ENCODE measurements around the gene GPD1.

GPD1 gene

GRCh38 chr12:50121641-50122040, 17.8 kb downstream of the GPD1 start:
- Histone ChIP-seq H3K4me3 (ENCODE audit: insufficient read depth in 1 of 2, low read depth in 1 of 2, low read length in 2 of 2) (no peak overlapping the region), H2BK5ac (ENCODE audit: low read depth, low read length, poor library complexity, severe bottlenecking) (no peak overlapping the region), H3K79me1 (replicated peaks; ENCODE audit: low read length, poor library complexity, severe bottlenecking) (peaks cover 31% of the 10 kb centered on the region), H3K18ac (ENCODE audit: low read depth in 1 of 2, low read length in 2 of 2) (no peak overlapping the region), H3K23ac (ENCODE audit: low read length in 2 of 2) (no peak overlapping the region), H2AK5ac (ENCODE audit: low read length, severe bottlenecking) (no peak overlapping the region), H3K9ac (ENCODE audit: low read length) (no peak overlapping the region), H2BK120ac (ENCODE audit: low read depth, low read length) (no peak overlapping the region), H3K4me2 (ENCODE audit: low read length, poor library complexity, severe bottlenecking) (no peak overlapping the region), H3K36me3 (ENCODE audit: control insufficient read depth in 1 of 2, insufficient read depth in 2 of 2, low read depth in 1 of 2, low read length in 2 of 2) (peaks cover 34 to 77% of the 10 kb centered on the region in 2 experiments), H3K27ac (ENCODE audit: low read length, poor library complexity, severe bottlenecking) (no peak overlapping the region), H3K14ac (ENCODE audit: low read length in 2 of 2) (no peak overlapping the region), H3K9me3 (ENCODE audit: control insufficient read depth, low read length) (no peaks in the 10 kb centered on the region), H2BK12ac (ENCODE audit: low read length in 2 of 2) (no peak overlapping the region), H2AFZ (ENCODE audit: low read depth, low read length) (no peak overlapping the region), H4K8ac (ENCODE audit: low read length) (no peak overlapping the region), H3K27me3 (ENCODE audit: control insufficient read depth in 1 of 2, insufficient read depth in 1 of 2, low read length in 2 of 2) (no peaks in the 10 kb centered on the region), H3K4me1 (ENCODE audit: control insufficient read depth, insufficient read depth, low read depth, low read length) (no peaks in the 10 kb centered on the region), H3K4ac (ENCODE audit: low read depth in 1 of 2, low read length in 2 of 2) (no peak overlapping the region), H2BK15ac (ENCODE audit: low read depth, poor library complexity, severe bottlenecking) (no peak overlapping the region), H4K91ac (ENCODE audit: low read length) (no peak overlapping the region)
- WGBS, result no CpG with 5 or more reads among the region's 5 CpGs
- no peak for DNase-seq

- no peak overlapping the region for H3K9ac ChIP-seq (ENCODE audit: low read length)
- no peak overlapping the region for H2BK120ac ChIP-seq (ENCODE audit: low read depth, low read length)
- no peaks in the 10 kb centered on the region for H3K9me3 ChIP-seq (ENCODE audit: control insufficient read depth, low read length)
- peaks cover 33 to 85% of the 10 kb centered on the region in 2 experiments for H3K36me3 ChIP-seq (ENCODE audit: control insufficient read depth in 1 of 2, insufficient read depth in 2 of 2, low read depth in 1 of 2, low read length in 2 of 2)
- no peak overlapping the region for H4K91ac ChIP-seq (ENCODE audit: low read length)
- no peak overlapping the region for H3K4me2 ChIP-seq (ENCODE audit: low read length, poor library complexity, severe bottlenecking)
- 92% methylated on average over 1 of the region's 2 CpGs for WGBS
- H2AK5ac ChIP-seq (ENCODE audit: low read length, severe bottlenecking), result no peak overlapping the region
- no peak overlapping the region for H3K18ac ChIP-seq (ENCODE audit: low read depth in 1 of 2, low read length in 2 of 2)
- peaks cover 27% of the 10 kb centered on the region for H3K79me1 ChIP-seq (replicated peaks; ENCODE audit: low read length, poor library complexity, severe bottlenecking)
- H2BK15ac ChIP-seq (ENCODE audit: low read depth, poor library complexity, severe bottlenecking), result no peak overlapping the region
- H2AFZ ChIP-seq (ENCODE audit: low read depth, low read length), result no peak overlapping the region
- no peaks in the 10 kb centered on the region for H3K27me3 ChIP-seq (ENCODE audit: control insufficient read depth in 1 of 2, insufficient read depth in 1 of 2, low read length in 2 of 2)
- H3K4ac ChIP-seq (ENCODE audit: low read depth in 1 of 2, low read length in 2 of 2), result no peak overlapping the region
- no peak overlapping the region for H3K27ac ChIP-seq (ENCODE audit: low read length, poor library complexity, severe bottlenecking)
- H2BK5ac ChIP-seq (ENCODE audit: low read depth, low read length, poor library complexity, severe bottlenecking), result no peak overlapping the region
- no peak overlapping the region for H2BK12ac ChIP-seq (ENCODE audit: low read length in 2 of 2)
- H3K23ac ChIP-seq (ENCODE audit: low read length in 2 of 2), result no peak overlapping the region
- no peak for DNase-seq
- no peak overlapping the region for H3K14ac ChIP-seq (ENCODE audit: low read length in 2 of 2)
- peaks cover 3% of the 10 kb centered on the region for H3K4me1 ChIP-seq (ENCODE audit: control insufficient read depth, insufficient read depth, low read depth, low read length)
- H3K4me3 ChIP-seq (ENCODE audit: insufficient read depth in 1 of 2, low read depth in 1 of 2, low read length in 2 of 2), result no peak overlapping the region
- H4K8ac ChIP-seq (ENCODE audit: low read length), result no peak overlapping the region
Observed at GRCh38 chr12:50123203-50123602, 19.4 kb downstream of the GPD1 start.

GRCh38 chr12:50127546-50127945, 23.7 kb downstream of the GPD1 start:
- Histone ChIP-seq H3K23ac (ENCODE audit: low read length in 2 of 2) (no peak overlapping the region), H4K91ac (ENCODE audit: low read length) (no peak overlapping the region), H3K4me2 (ENCODE audit: low read length, poor library complexity, severe bottlenecking) (no peak overlapping the region), H3K79me1 (replicated peaks; ENCODE audit: low read length, poor library complexity, severe bottlenecking) (peaks cover 15% of the 10 kb centered on the region), H2BK5ac (ENCODE audit: low read depth, low read length, poor library complexity, severe bottlenecking) (no peak overlapping the region), H2BK15ac (ENCODE audit: low read depth, poor library complexity, severe bottlenecking) (no peak overlapping the region), H2AFZ (ENCODE audit: low read depth, low read length) (no peak overlapping the region), H3K9me3 (ENCODE audit: control insufficient read depth, low read length) (no peaks in the 10 kb centered on the region), H2BK120ac (ENCODE audit: low read depth, low read length) (no peak overlapping the region), H3K27me3 (ENCODE audit: control insufficient read depth in 1 of 2, insufficient read depth in 1 of 2, low read length in 2 of 2) (no peaks in the 10 kb centered on the region), H3K4me3 (ENCODE audit: insufficient read depth in 1 of 2, low read depth in 1 of 2, low read length in 2 of 2) (no peak overlapping the region), H3K4ac (ENCODE audit: low read depth in 1 of 2, low read length in 2 of 2) (no peak overlapping the region), H3K14ac (ENCODE audit: low read length in 2 of 2) (no peak overlapping the region), H3K4me1 (ENCODE audit: control insufficient read depth, insufficient read depth, low read depth, low read length) (peaks cover 5% of the 10 kb centered on the region), H3K18ac (ENCODE audit: low read depth in 1 of 2, low read length in 2 of 2) (no peak overlapping the region), H4K8ac (ENCODE audit: low read length) (no peak overlapping the region), H3K9ac (ENCODE audit: low read length) (no peak overlapping the region), H3K27ac (ENCODE audit: low read length, poor library complexity, severe bottlenecking) (no peak overlapping the region), H3K36me3 (ENCODE audit: control insufficient read depth in 1 of 2, insufficient read depth in 2 of 2, low read depth in 1 of 2, low read length in 2 of 2) (peaks cover 31 to 79% of the 10 kb centered on the region in 2 experiments), H2AK5ac (ENCODE audit: low read length, severe bottlenecking) (no peak overlapping the region), H2BK12ac (ENCODE audit: low read length in 2 of 2) (no peak overlapping the region)
- no peak for DNase-seq
- 91% methylated on average over 2 of the region's 2 CpGs for WGBS

GRCh38 chr12:50129290-50129689, 25.5 kb downstream of the GPD1 start:
- Histone ChIP-seq H2BK12ac (ENCODE audit: low read length in 2 of 2) (no peak overlapping the region), H2AFZ (ENCODE audit: low read depth, low read length) (no peak overlapping the region), H2BK15ac (ENCODE audit: low read depth, poor library complexity, severe bottlenecking) (no peak overlapping the region), H3K23ac (ENCODE audit: low read length in 2 of 2) (no peak overlapping the region), H3K4me2 (ENCODE audit: low read length, poor library complexity, severe bottlenecking) (no peak overlapping the region), H3K18ac (ENCODE audit: low read depth in 1 of 2, low read length in 2 of 2) (no peak overlapping the region), H2BK5ac (ENCODE audit: low read depth, low read length, poor library complexity, severe bottlenecking) (no peak overlapping the region), H3K27ac (ENCODE audit: low read length, poor library complexity, severe bottlenecking) (no peak overlapping the region), H3K9me3 (ENCODE audit: control insufficient read depth, low read length) (no peaks in the 10 kb centered on the region), H3K4me3 (ENCODE audit: insufficient read depth in 1 of 2, low read depth in 1 of 2, low read length in 2 of 2) (no peak overlapping the region), H3K79me1 (replicated peaks; ENCODE audit: low read length, poor library complexity, severe bottlenecking) (peaks cover 21% of the 10 kb centered on the region), H3K4ac (ENCODE audit: low read depth in 1 of 2, low read length in 2 of 2) (no peak overlapping the region), H3K14ac (ENCODE audit: low read length in 2 of 2) (no peak overlapping the region), H4K91ac (ENCODE audit: low read length) (no peak overlapping the region), H3K36me3 (ENCODE audit: control insufficient read depth in 1 of 2, insufficient read depth in 2 of 2, low read depth in 1 of 2, low read length in 2 of 2) (peaks cover 34 to 80% of the 10 kb centered on the region in 2 experiments), H3K27me3 (ENCODE audit: control insufficient read depth in 1 of 2, insufficient read depth in 1 of 2, low read length in 2 of 2) (no peaks in the 10 kb centered on the region), H4K8ac (ENCODE audit: low read length) (no peak overlapping the region), H3K4me1 (ENCODE audit: control insufficient read depth, insufficient read depth, low read depth, low read length) (peaks cover 5% of the 10 kb centered on the region), H3K9ac (ENCODE audit: low read length) (no peak overlapping the region), H2AK5ac (ENCODE audit: low read length, severe bottlenecking) (no peak overlapping the region), H2BK120ac (ENCODE audit: low read depth, low read length) (no peak overlapping the region)
- DNase-seq, result no peak
- WGBS, result 100% methylated on average over 4 of the region's 4 CpGs

Measured in mesenchymal stem cell (in vitro differentiated cells and primary cell).